ENCODE data around the gene ATOH8. TPM values are rescaled to one million over a fixed set of nuclear protein-coding genes. Genes with fewer than 3 reads are reported as not detected.

The ATOH8 gene
- 1 to 10 TPM; 1.7 to 4.3 (median 3.0) TPM for total RNA-seq
- 10 to 100 TPM in 1 of 2 donors, 1 to 10 TPM in 1; 8.9 to 13.9 TPM for polyA plus RNA-seq

- TF ChIP-seq, protein P1, sequence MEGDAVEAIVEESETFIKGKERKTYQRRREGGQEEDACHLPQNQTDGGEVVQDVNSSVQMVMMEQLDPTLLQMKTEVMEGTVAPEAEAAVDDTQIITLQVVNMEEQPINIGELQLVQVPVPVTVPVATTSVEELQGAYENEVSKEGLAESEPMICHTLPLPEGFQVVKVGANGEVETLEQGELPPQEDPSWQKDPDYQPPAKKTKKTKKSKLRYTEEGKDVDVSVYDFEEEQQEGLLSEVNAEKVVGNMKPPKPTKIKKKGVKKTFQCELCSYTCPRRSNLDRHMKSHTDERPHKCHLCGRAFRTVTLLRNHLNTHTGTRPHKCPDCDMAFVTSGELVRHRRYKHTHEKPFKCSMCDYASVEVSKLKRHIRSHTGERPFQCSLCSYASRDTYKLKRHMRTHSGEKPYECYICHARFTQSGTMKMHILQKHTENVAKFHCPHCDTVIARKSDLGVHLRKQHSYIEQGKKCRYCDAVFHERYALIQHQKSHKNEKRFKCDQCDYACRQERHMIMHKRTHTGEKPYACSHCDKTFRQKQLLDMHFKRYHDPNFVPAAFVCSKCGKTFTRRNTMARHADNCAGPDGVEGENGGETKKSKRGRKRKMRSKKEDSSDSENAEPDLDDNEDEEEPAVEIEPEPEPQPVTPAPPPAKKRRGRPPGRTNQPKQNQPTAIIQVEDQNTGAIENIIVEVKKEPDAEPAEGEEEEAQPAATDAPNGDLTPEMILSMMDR (IDR thresholded peaks at IDR 0.05), result no peak
- DNase-seq (peak in 4 of 6 donors; percentile 42 to 85 (median 57)), ATAC-seq (peak; percentile 26 to 51 (median 37)), FAIRE-seq (no peak)
- H3K27ac ChIP-seq, result no peak within 1 kb of the TSS
- peak within 1 kb of the TSS; percentile 27 to 66 (median 40) for H3K4me3 ChIP-seq
- peaks cover 8 to 22% (median 17%) of the 10 kb centered on the region in 3 donors for H3K4me1 ChIP-seq
- no peaks in the 10 kb centered on the region for H3K9me3 ChIP-seq
- H3K27me3 ChIP-seq, result no peaks in the 10 kb centered on the region
- no peaks in the 10 kb centered on the region for H3K36me3 ChIP-seq
- intact Hi-C loops (cut with DNase I), result loop anchor here in 2 of 3 donors (5.0 to 10.0 kb wide), 3 partner anchors 44 to 59 kb away; no protein-coding TSS in a partner anchor
- 2 to 6% methylated on average over 50 to 81 of the region's 81 CpGs for WGBS, 2 donors
Observed at GRCh38 chr2:85753525-85754312, at the start of gene ATOH8. Gene ATOH8, plus strand, starts transcription at chr2:85753991. Its CDS starts 199 bp downstream, at chr2:85754190.

DNA sequence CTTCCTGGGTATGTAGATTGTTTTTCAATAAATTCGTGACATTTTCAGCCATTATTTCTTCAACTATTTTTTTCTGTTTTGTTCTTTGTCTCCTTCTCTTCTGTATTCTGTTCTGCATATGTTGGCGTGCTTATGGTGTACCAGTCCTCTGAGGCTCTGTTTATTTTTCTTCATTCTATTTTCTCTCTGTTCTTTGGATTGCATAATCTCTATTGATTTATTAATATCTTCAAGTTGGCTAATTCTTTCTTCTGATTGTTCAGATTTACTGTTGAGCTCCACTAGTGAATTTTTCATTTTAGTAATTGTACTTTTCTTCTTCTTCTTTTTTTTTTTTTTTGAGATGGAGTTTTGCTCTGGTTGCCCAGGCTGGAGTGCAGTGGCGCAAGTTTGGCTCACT is 49.8 kb upstream of the ATOH8 start:
- FAIRE-seq (no peak), DNase-seq (no peak), ATAC-seq (no peak)
- 74 to 76% methylated on average over 3 of the region's 3 CpGs for WGBS, 2 donors
- Histone ChIP-seq H3K27me3 (no peaks in the 10 kb centered on the region), H3K27ac (no peak overlapping the region), H3K4me1 (peaks cover 0 to 8% (median 0%) of the 10 kb centered on the region in 3 donors), H3K4me3 (no peak overlapping the region), H3K36me3 (no peaks in the 10 kb centered on the region), H3K9me3 (no peaks in the 10 kb centered on the region)
- intact Hi-C loops (cut with DNase I), result no loop called here
- TF ChIP-seq, protein P1 (IDR thresholded peaks at IDR 0.05), result no peak

DNA sequence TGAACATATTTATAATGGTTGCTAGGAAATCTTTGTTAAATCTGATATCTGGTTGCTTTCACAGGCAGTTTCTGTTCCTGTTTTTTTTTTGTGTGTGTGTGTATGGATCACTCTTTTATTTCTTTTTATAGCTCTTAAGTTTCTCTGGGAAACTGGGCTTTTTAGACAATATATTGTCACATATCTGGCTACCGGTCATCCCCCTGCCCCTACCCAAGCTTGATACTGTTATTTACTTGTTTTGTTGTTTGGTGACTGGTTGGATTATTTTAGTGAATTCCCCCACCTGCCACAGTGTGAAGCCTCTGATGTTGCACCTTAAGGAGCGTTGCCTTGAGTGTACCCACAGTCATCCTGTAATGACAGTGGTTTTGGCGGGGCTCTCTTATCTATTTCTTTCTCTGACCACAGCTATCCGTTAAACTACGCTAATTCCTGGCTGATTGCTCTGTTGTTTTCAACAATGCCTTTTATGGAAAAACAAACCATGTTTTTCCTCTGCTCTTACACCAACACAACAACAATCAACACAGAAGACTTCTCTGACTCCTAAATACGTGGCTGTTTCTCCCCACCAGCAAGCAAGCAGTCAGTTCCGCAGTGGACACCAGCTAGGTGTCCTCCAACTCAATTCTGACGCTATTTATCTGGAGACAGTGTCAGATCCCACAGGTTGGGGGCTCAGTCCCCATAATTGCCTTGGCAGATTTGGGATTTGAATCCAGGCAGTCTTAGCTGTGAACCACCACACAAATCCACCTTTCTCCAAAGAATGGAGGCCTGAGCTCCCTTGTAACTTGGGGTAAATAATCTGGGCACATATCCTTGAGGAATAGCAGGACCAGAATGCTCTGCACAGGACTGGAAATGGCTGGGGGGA is 48.8 kb upstream of the ATOH8 start:
- intact Hi-C loops (cut with DNase I), result no loop called here
- Histone ChIP-seq H3K36me3 (no peaks in the 10 kb centered on the region), H3K9me3 (no peaks in the 10 kb centered on the region), H3K4me1 (peaks cover 0 to 11% (median 0%) of the 10 kb centered on the region in 3 donors), H3K27me3 (no peaks in the 10 kb centered on the region), H3K27ac (peak overlapping the region in 2 of 4 donors; percentile 46 to 59), H3K4me3 (no peak overlapping the region)
- WGBS, 2 donors, result 80 to 84% methylated on average over 8 of the region's 8 CpGs
- DNase-seq (no peak), ATAC-seq (no peak), FAIRE-seq (no peak)
- TF ChIP-seq, protein P1 (IDR thresholded peaks at IDR 0.05), result no peak

DNA sequence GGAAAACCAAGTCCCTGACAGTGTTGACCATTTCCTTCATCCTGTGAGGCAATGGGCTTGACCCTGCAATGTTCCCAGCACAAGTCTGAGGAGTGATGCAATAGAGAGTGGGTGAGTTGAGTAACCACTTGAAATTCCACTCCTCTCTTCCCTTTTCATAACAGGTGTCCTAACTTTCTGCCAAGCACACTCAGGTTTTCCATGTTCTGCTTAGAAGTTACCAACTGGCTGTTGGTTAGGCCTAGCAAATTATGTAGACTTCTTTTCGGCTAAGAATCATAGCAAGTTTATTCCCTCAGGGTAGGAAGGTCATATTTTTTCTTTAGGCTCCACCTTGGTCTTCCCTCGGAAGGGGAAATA is 48.1 kb upstream of the ATOH8 start:
- TF ChIP-seq, protein P1 (IDR thresholded peaks at IDR 0.05), result no peak
- Histone ChIP-seq H3K36me3 (no peaks in the 10 kb centered on the region), H3K4me3 (no peak overlapping the region), H3K4me1 (peaks cover 0 to 11% (median 0%) of the 10 kb centered on the region in 3 donors), H3K27ac (peak overlapping the region in 2 of 4 donors; percentile 46 to 59), H3K27me3 (no peaks in the 10 kb centered on the region), H3K9me3 (no peaks in the 10 kb centered on the region)
- FAIRE-seq (no peak), ATAC-seq (peak; percentile 32 to 72 (median 51)), DNase-seq (peak in 1 of 6 donors; percentile 44)
- 85 to 89% methylated on average over 2 of the region's 2 CpGs for WGBS, 2 donors
- intact Hi-C loops (cut with DNase I), result no loop called here

All from pancreas (tissue), 10 donors.